Common myeloid progenitor, CD34-positive (primary cell): Measurements from ENCODE around the gene COMMD1.
A peak's percentile ranks its signal among the peaks of the same experiment; 100 is the strongest.

Experiments used
- CTCF ChIA-PET: fragments of 350-600 bp; sonication (Branson Sonifier 250); formaldehyde crosslinking; loops from one replicate; lab custom pipeline; 2021; ENCODE audit warnings: antibody characterized with exemption; lab: Charles Lee
- POLR2A ChIA-PET: fragments of 350-600 bp; sonication (Branson Sonifier 250); formaldehyde crosslinking; loops from one replicate; lab custom pipeline; 2021; ENCODE audit warnings: antibody characterized with exemption; lab: Charles Lee
- DNase-seq, 3 donors: peaks; one replicate each; pipeline versions ENCODE4 v3.0.0 to v3.0.0-alpha.2; 2013
- H3K27ac ChIP-seq, 2 experiments: 1 replicate in 1 of 2; 2 replicates in 1 of 2; pipeline ENCODE4 v1.7.0; 2013; ENCODE audit warnings: inconsistent platforms in 2 of 2, low read length in 2 of 2, mild to moderate bottlenecking in 2 of 2, low read depth in 1 of 2, moderate library complexity in 1 of 2; ENCODE audit not compliant: severe bottlenecking in 2 of 2, insufficient read depth in 1 of 2, poor library complexity in 1 of 2
- H3K27me3 ChIP-seq, 5 experiments: replicated peaks in 2 of 5; 1 replicate in 3 of 5; 2 replicates in 2 of 5; pipeline versions ENCODE4 v1.6.1 to v1.7.0; 2013; ENCODE audit warnings: low read length in 4 of 5, mild to moderate bottlenecking in 2 of 5, moderate library complexity in 2 of 5, inconsistent platforms in 1 of 5; ENCODE audit not compliant: insufficient read depth in 5 of 5, control insufficient read depth in 4 of 5
- H3K36me3 ChIP-seq, 4 experiments: 1 replicate in 2 of 4; 2 replicates in 2 of 4; pipeline versions ENCODE4 v1.6.1 to v1.7.0; 2013; ENCODE audit warnings: low read length in 3 of 4, control low read depth in 1 of 4, mild to moderate bottlenecking in 1 of 4; ENCODE audit not compliant: control insufficient read depth in 4 of 4, insufficient read depth in 4 of 4
- H3K4me1 ChIP-seq, 4 experiments: 1 replicate in 3 of 4; 2 replicates in 1 of 4; pipeline versions ENCODE4 v1.6.1 to v1.7.1; 2013; ENCODE audit warnings: low read length in 3 of 4, mild to moderate bottlenecking in 3 of 4, control low read depth in 1 of 4, inconsistent platforms in 1 of 4, moderate library complexity in 1 of 4; ENCODE audit not compliant: control insufficient read depth in 4 of 4, insufficient read depth in 4 of 4; ENCODE audit errors: control extremely low read depth in 1 of 4
- H3K4me3 ChIP-seq, 7 experiments: 1 replicate in 4 of 7; 2 replicates in 3 of 7; pipeline versions ENCODE4 v1.5.1 to v1.7.0; 2013; ENCODE audit warnings: mild to moderate bottlenecking in 7 of 7, low read length in 6 of 7, moderate library complexity in 6 of 7, inconsistent platforms in 2 of 7, low read depth in 2 of 7, control low read depth in 1 of 7; ENCODE audit not compliant: insufficient read depth in 4 of 7, control insufficient read depth in 1 of 7; ENCODE audit errors: extremely low read depth in 1 of 7
- H3K9me3 ChIP-seq, 5 experiments: 1 replicate in 4 of 5; 2 replicates in 1 of 5; pipeline versions ENCODE4 v1.6.1 to v1.7.1; 2013; ENCODE audit warnings: low read length in 4 of 5, mild to moderate bottlenecking in 2 of 5, inconsistent platforms in 1 of 5, low read depth in 1 of 5, moderate library complexity in 1 of 5; ENCODE audit not compliant: control insufficient read depth in 4 of 5, insufficient read depth in 2 of 5; ENCODE audit errors: control extremely low read depth in 1 of 5
- WGBS: methylation state at CpG from one replicate; pipeline ENCODE4 v1.1.5; 2013; ENCODE audit not compliant: insufficient coverage; 5-methylcytosine and 5-hydroxymethylcytosine counted together

Gene COMMD1

DNA sequence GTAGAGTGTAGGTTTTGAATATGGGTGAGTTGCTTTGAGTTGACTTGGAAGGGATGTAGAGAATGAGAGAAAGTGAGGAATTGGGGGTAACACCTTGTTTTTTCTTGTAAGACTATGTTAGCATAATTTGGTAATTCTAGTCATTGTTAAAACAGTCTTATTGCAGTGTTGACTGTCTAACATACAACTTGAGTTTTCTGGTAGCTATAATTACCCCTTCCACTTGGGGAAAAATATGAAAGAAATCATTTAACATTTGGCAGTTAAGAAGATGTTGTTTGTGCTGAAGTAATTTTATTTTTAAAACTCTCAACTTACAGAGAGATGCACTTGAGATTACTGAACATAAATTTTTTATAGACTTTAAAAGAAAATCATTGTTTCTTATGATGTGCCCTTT is 108.2 kb downstream of the COMMD1 start:
- H3K27me3 ChIP-seq, result no peaks in the 10 kb centered on the region
- no peaks in the 10 kb centered on the region for H3K9me3 ChIP-seq
- ChIA-PET CTCF (interaction anchor here (0.8 kb wide), 1 partner anchor 9 kb away, joined by 3 read pairs; no protein-coding TSS in a partner anchor), POLR2A (no interaction called here)
- H3K4me1 ChIP-seq, result peaks cover 0 to 8% (median 4%) of the 10 kb centered on the region in 4 experiments
- H3K4me3 ChIP-seq, result no peak overlapping the region
- no peaks in the 10 kb centered on the region for H3K36me3 ChIP-seq
- H3K27ac ChIP-seq, result no peak overlapping the region
- no peak for DNase-seq

DNA sequence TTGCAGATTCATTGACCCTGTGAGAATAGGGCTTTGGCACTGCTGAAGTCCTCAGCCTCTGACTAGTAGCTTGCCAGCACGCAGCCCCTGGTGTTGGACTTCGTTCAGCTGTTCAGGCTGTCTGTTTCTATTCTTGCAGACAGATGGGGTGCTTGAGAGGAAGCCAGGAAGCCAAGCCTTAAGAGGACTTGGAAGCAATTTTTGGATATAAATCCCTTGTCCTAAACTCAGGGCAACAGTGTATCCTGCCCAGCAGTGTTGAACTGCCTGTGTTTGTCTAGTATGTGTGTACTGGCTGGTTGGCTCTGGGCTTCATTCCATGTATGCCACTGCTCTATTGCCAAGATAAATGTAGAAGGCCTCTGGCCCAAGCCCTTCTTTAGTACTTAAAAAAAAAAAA is 108.6 kb downstream of the COMMD1 start:
- peak; percentile 45 to 78 (median 69) for DNase-seq
- ChIA-PET POLR2A (no interaction called here), CTCF (interaction anchor here (0.8 kb wide), 1 partner anchor 10 kb away, joined by 3 read pairs; no protein-coding TSS in a partner anchor)
- Histone ChIP-seq H3K9me3 (no peaks in the 10 kb centered on the region), H3K27ac (no peak overlapping the region), H3K36me3 (no peaks in the 10 kb centered on the region), H3K27me3 (no peaks in the 10 kb centered on the region), H3K4me3 (no peak overlapping the region), H3K4me1 (peaks cover 0 to 8% (median 4%) of the 10 kb centered on the region in 4 experiments)
- 21% methylated on average over 2 of the region's 2 CpGs for WGBS

DNA sequence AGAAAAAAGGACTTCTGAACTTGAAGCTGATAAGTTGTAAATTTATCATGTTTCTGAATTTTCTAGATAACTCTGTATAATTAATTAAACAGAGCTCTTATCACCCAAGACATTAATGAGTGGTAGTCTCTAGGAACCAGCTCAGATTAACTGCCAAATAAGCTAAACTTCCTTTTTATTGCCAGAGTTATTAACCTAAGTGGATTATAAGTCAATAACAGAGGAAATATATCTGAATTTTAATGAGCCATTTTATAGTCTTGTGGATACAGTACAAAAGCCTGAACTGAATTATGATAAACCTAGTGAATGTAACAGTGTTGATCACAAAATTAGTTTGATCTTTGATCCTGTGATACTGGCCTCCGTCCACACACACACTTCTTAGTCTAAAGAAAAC is 111.5 kb downstream of the COMMD1 start:
- peaks cover 0 to 3% (median 0%) of the 10 kb centered on the region in 5 experiments for H3K9me3 ChIP-seq
- H3K4me1 ChIP-seq, result peaks cover 0 to 4% (median 4%) of the 10 kb centered on the region in 4 experiments
- ChIA-PET CTCF (no interaction called here), POLR2A (no interaction called here)
- H3K36me3 ChIP-seq, result peaks cover 0 to 3% (median 1%) of the 10 kb centered on the region in 4 experiments
- no peaks in the 10 kb centered on the region for H3K27me3 ChIP-seq
- H3K4me3 ChIP-seq, result no peak overlapping the region
- H3K27ac ChIP-seq, result no peak overlapping the region
- no peak for DNase-seq
- WGBS, result no CpG with 5 or more reads among the region's 1 CpG

DNA sequence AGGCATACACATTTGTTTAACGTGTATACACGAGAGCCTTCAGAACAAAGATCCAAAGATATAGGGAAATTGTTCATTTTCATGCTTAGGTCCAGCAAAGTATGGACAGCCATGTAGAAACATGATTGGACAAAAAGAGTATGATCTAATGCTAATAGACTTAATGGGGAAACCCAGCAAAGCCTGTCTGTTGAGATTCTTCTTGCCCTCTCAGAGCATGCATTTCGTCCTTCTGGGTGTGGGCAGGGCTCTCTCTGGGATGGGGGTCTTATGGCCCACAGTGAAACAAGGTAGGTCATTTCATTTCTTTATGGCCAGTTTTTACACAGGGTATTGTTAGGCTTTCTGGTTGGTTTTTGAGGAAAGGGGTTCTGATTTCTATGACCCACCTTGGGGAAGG is 124.4 kb downstream of the COMMD1 start:
- ChIA-PET CTCF (no interaction called here), POLR2A (no interaction called here)
- Histone ChIP-seq H3K27me3 (no peaks in the 10 kb centered on the region), H3K4me1 (peaks cover 0 to 5% (median 0%) of the 10 kb centered on the region in 4 experiments), H3K4me3 (no peak overlapping the region), H3K9me3 (peaks cover 0 to 1% (median 0%) of the 10 kb centered on the region in 5 experiments), H3K27ac (no peak overlapping the region), H3K36me3 (no peaks in the 10 kb centered on the region)
- 100% methylated on average over 3 of the region's 3 CpGs for WGBS
- no peak for DNase-seq

DNA sequence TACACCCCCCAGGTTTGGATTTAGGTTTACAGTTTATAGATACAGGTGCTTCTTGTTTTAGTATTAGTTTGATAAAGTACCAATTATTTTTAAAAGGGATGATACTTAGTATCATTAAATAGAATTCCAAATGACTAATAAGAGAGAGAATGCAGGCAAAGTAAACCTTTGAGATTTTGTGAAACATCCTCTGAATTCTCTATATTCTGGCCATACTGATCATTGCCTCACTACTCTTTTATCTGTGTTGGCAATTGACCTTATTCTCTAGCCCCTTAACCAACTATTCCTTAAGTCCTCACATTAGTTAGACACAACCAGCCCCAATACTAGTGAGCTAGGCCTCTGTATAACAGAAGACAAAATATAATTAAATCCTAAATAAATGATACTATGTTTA is 125.4 kb downstream of the COMMD1 start:
- no peak for DNase-seq
- H3K4me1 ChIP-seq, result peaks cover 0 to 5% (median 0%) of the 10 kb centered on the region in 4 experiments
- POLR2A ChIA-PET, result no interaction called here
- no peaks in the 10 kb centered on the region for H3K36me3 ChIP-seq
- CTCF ChIA-PET, result interaction anchor here (1.0 kb wide), 1 partner anchor 381 kb away, joined by 3 read pairs; no protein-coding TSS in a partner anchor
- H3K9me3 ChIP-seq, result peaks cover 0 to 1% (median 0%) of the 10 kb centered on the region in 5 experiments
- H3K4me3 ChIP-seq, result no peak overlapping the region
- H3K27ac ChIP-seq, result no peak overlapping the region
- H3K27me3 ChIP-seq, result no peaks in the 10 kb centered on the region

DNA sequence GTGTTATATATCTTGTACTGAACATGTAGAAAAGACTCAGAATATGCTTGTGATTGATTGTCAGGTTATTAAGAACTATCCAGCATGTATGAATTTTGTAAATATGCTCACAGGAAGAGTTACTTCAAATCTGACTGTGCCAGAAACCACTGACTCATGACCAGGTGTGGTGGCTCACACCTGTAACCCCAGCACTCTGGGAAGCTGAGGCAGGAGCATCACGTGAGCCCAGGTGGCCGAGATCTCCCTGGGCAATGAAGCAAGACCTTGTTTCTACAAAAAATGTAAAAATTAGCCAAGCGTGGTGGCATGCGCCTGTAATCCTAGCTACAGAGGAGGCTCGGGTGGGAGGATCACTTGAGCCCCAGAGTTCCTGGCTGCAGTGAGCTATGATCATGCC is 126.6 kb downstream of the COMMD1 start:
- Histone ChIP-seq H3K4me1 (peaks cover 0 to 5% (median 0%) of the 10 kb centered on the region in 4 experiments), H3K27me3 (no peaks in the 10 kb centered on the region), H3K9me3 (no peaks in the 10 kb centered on the region), H3K27ac (no peak overlapping the region), H3K36me3 (no peaks in the 10 kb centered on the region), H3K4me3 (no peak overlapping the region)
- CTCF ChIA-PET, result interaction anchor here (1.5 kb wide), 1 partner anchor 21 kb away, joined by 3 read pairs; no protein-coding TSS in a partner anchor
- 89% methylated on average over 5 of the region's 5 CpGs for WGBS
- POLR2A ChIA-PET, result no interaction called here
- DNase-seq, result no peak

DNA sequence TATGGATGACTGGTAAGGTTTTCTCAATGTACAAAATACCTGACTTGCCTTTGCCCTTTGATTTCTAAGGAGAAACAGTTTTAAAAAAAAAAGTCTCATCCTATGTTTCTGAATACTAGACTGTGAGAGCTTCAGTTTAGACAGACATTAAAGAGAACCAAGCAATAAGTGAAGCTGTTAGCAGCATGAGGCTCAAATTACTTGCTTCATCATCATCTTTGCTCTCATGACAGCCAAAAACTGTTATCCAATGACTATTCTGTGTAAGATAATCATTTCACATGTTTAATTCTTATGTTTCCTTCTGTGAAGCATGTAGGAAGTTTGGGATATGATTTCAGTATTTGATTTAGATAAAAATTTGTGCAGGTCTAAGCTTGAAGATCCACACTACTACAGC is 129.2 kb downstream of the COMMD1 start:
- no peaks in the 10 kb centered on the region for H3K9me3 ChIP-seq
- no peak for DNase-seq
- no peak overlapping the region for H3K27ac ChIP-seq
- no peaks in the 10 kb centered on the region for H3K27me3 ChIP-seq
- H3K4me3 ChIP-seq, result no peak overlapping the region
- ChIA-PET POLR2A (no interaction called here), CTCF (no interaction called here)
- H3K4me1 ChIP-seq, result peaks cover 3 to 13% (median 10%) of the 10 kb centered on the region in 4 experiments
- H3K36me3 ChIP-seq, result no peaks in the 10 kb centered on the region
